Stimulated activated CD4-positive, alpha-beta T cell treated with anti-CD3 and anti-CD28 coated beads, Interleukin-2, amount 100 ng/mL, for 24 hours (primary cell): ENCODE results near the gene DNPH1.

Experiments used
- DNase-seq, 2 donors: peaks; one replicate each; pipeline ENCODE4 v3.0.0-alpha.2; 2020

Gene DNPH1

GRCh38 chr6:43180058-43180457 lies 49.2 kb downstream of the DNPH1 start:
- DNase-seq = no peak

DNA sequence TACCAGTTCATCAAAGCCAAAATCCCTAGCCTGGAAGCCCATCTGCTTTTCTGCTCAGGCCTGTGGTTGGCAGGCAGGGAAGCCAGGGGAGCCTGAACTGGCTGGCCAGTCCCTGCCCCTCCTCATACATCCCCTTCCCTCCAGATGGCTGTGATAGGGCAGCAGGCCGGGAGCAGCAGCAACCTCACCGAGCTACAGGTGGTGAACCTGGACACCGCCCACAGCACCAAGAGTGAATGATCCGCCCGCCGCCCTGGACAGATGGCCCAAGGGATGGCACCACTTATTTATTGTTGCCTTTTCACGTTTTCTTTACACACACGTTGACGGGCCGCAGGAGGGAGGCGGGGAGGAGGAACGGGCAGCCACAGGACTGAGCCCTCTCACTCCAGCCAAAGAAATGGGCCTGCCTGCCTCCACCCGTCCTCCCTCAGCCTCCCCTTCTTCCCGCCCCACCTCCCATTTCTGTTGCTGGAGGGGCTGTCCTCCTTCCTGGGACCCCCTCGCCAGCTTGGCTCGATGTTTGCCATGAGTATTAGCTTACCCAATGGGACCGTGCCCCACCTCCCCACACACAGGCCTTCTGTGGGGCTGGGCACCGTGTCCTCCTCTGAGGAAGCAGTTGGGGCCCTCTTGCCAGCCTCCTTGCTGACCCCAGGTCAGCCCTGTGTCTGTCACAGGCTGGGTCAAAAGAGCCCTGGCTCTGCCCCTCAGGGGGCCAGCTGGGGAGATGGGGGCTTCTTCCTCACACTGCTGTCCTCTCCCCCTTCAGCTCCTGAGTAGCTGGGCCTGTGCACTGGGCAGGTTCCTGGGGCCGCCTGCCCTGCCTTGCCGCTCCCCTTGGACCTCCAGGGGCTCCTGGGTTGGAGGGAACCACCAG lies 50.1 kb downstream of the DNPH1 start:
- DNase-seq = no peak

- no peak for DNase-seq
Observed at GRCh38 chr6:43178150-43178549, 51.1 kb downstream of the DNPH1 start.

DNA sequence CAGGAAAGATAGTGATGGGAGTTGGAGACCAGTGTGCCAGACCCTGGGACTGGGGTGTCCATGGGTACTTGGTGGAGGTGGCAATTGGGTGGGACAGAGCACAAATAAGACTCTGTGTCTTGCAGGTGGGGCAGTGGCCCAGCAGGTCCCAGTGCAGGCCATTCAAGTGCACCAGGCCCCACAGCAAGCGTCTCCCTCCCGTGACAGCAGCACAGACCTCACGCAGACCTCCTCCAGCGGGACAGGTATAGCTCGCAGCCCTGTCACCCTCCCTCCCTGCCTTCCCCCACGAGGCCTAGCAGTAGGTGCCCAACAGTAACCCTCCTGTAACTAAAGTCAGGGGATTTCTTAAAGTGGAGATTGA lies 52.9 kb downstream of the DNPH1 start:
- DNase-seq = no peak

DNA sequence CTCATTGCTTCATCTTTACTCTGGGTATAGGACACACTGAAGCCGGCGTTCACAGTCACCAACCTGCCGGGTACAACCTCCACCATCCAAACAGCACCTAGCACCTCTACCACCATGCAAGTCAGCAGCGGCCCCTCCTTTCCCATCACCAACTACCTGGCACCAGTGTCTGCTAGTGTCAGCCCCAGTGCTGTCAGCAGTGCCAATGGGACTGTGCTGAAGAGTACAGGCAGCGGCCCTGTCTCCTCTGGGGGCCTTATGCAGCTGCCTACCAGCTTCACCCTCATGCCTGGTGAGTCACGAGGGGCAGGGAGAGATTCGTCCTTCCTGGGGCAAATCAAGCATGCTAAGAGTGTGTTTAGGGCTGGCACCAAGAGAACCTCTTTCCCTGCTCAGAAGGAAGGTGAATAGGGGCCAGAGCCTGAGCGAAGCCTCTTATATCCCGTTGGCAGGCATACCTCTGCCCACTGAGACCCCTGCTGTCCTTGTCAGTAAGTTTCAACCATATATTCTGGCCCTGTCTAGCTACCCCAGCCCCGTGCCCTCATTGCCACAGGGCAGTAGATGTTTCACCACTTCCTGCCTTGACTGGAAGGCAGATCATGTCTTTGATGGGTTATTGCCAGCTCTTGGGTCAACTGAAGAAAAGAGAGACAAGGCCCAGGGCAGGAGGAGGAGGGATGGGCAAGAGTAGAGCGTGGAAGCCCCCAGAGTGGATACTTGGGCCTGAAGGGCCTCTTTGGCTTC lies 53.4 kb downstream of the DNPH1 start:
- DNase-seq = no peak
